IMR-90 (cell line): Measurements from ENCODE around the gene FXYD4. TPM values are rescaled to one million over a fixed set of nuclear protein-coding genes. Genes with fewer than 3 reads are reported as not detected.

Experiments
- ATAC-seq: fragments of 200-7000 bp; cut with Tn5 transposase; 2 replicates; pipeline ENCODE4 v1.9.1; 2020; ENCODE audit warnings: low read depth, mild to moderate bottlenecking, moderate library complexity
- BruUV-seq: library from RNA; stranded (reverse); fragments of 400-500 nt; replicated peaks from 2 replicates; lab custom pipeline; 2021; lab: Mats Ljungman, UMichigan
- CTCF ChIA-PET: fragments of 300-600 bp; formaldehyde crosslinking; extraction: SDS; loops from one replicate; lab custom pipeline; 2021; ENCODE audit warnings: antibody characterized with exemption; lab: Yijun Ruan, JAX
- POLR2A ChIA-PET: fragments of 300-600 bp; sonication (Branson Sonifier 250); formaldehyde crosslinking; loops from one replicate; lab custom pipeline; 2022; ENCODE audit warnings: antibody characterized with exemption; ENCODE audit not compliant: unreplicated experiment; lab: Charles Lee
- DNase-seq: peaks from one replicate; pipeline ENCODE4 v3.0.0; 2013
- H2AFZ ChIP-seq: replicated peaks from 2 replicates; pipeline ENCODE3; 2013; ENCODE audit warnings: low read length, mild to moderate bottlenecking; ENCODE audit not compliant: poor library complexity
- H2AK5ac ChIP-seq: 2 replicates; pipeline ENCODE4 v1.6.1; 2013; ENCODE audit warnings: low read depth, low read length, inconsistent platforms
- H2AK9ac ChIP-seq: replicated peaks from 2 replicates; pipeline ENCODE3; 2013; ENCODE audit warnings: mild to moderate bottlenecking, low read depth, low read length, moderate library complexity; ENCODE audit not compliant: poor library complexity
- H2BK120ac ChIP-seq: 2 replicates; pipeline ENCODE4 v1.6.1; 2013; ENCODE audit warnings: low read depth, low read length, inconsistent platforms
- H2BK15ac ChIP-seq: 3 replicates; pipeline ENCODE4 v1.6.1; 2013; ENCODE audit warnings: low read depth, low read length, inconsistent platforms
- H2BK20ac ChIP-seq: 2 replicates; pipeline ENCODE4 v1.6.1; 2013; ENCODE audit warnings: low read depth, mild to moderate bottlenecking, inconsistent platforms, low read length, moderate library complexity
- H2BK5ac ChIP-seq: 2 replicates; pipeline ENCODE4 v1.6.1; 2013; ENCODE audit warnings: mild to moderate bottlenecking, low read depth, low read length, inconsistent platforms; ENCODE audit not compliant: poor library complexity, severe bottlenecking
- H3K14ac ChIP-seq: replicated peaks from 2 replicates; pipeline ENCODE4 v1.6.1; 2013; ENCODE audit warnings: low read depth, low read length, inconsistent platforms
- H3K18ac ChIP-seq: 2 replicates; pipeline ENCODE4 v1.6.1; 2013; ENCODE audit warnings: low read depth, low read length, control low read depth
- H3K23ac ChIP-seq: 2 replicates; pipeline ENCODE4 v1.6.1; 2013; ENCODE audit warnings: low read depth, low read length, inconsistent platforms
- H3K27ac ChIP-seq: 2 replicates; pipeline ENCODE4 v1.5.1; 2013; ENCODE audit warnings: mild to moderate bottlenecking, control low read depth, low read length; ENCODE audit not compliant: insufficient read depth
- H3K27me3 ChIP-seq: 2 replicates; pipeline ENCODE4 v1.6.1; 2013; ENCODE audit warnings: low read length; ENCODE audit not compliant: control insufficient read depth, insufficient read depth
- H3K36me3 ChIP-seq: 2 replicates; pipeline ENCODE4 v1.6.1; 2013; ENCODE audit warnings: low read length, mixed read lengths; ENCODE audit not compliant: control insufficient read depth, insufficient read depth
- H3K4ac ChIP-seq: 2 replicates; pipeline ENCODE4 v1.6.1; 2013; ENCODE audit warnings: low read depth, low read length, inconsistent platforms
- H3K4me1 ChIP-seq: 2 replicates; pipeline ENCODE4 v1.6.1; 2013; ENCODE audit warnings: low read length, mixed read lengths; ENCODE audit not compliant: control insufficient read depth, insufficient read depth
- H3K4me2 ChIP-seq: 2 replicates; pipeline ENCODE4 v1.6.1; 2013; ENCODE audit warnings: low read depth, mild to moderate bottlenecking, control low read depth, low read length, moderate library complexity
- H3K4me3 ChIP-seq: 2 replicates; pipeline ENCODE4 v1.5.1; 2013; ENCODE audit warnings: low read depth, mild to moderate bottlenecking, control low read depth, low read length, moderate library complexity; ENCODE audit not compliant: insufficient read depth
- H3K56ac ChIP-seq: 2 replicates; pipeline ENCODE4 v1.6.1; 2013; ENCODE audit warnings: low read length, inconsistent platforms; ENCODE audit not compliant: insufficient read depth; ENCODE audit errors: extremely low read depth
- H3K79me1 ChIP-seq, 2 experiments: 2 replicates each; pipeline ENCODE4 v1.6.1; 2013; ENCODE audit warnings: low read length in 2 of 2, inconsistent platforms in 1 of 2, low read depth in 1 of 2
- H3K9ac ChIP-seq: 2 replicates; pipeline ENCODE4 v1.6.1; 2013; ENCODE audit warnings: low read depth, low read length, control low read depth
- H3K9me1 ChIP-seq: 2 replicates; pipeline ENCODE4 v1.6.1; 2013; ENCODE audit warnings: low read length, inconsistent platforms; ENCODE audit not compliant: insufficient read depth
- H3K9me3 ChIP-seq: 2 replicates; pipeline ENCODE4 v1.6.1; 2013; ENCODE audit warnings: low read length; ENCODE audit not compliant: control insufficient read depth, insufficient read depth
- H4K20me1 ChIP-seq: 2 replicates; pipeline ENCODE4 v1.6.1; 2013; ENCODE audit warnings: low read length, inconsistent platforms; ENCODE audit not compliant: insufficient read depth
- H4K5ac ChIP-seq: 2 replicates; pipeline ENCODE4 v1.6.1; 2013; ENCODE audit warnings: mild to moderate bottlenecking, low read depth, low read length, control low read depth
- H4K8ac ChIP-seq, 2 experiments: 2 replicates each; pipeline ENCODE4 v1.6.1; 2013; ENCODE audit warnings: low read depth in 2 of 2, low read length in 2 of 2, control low read depth in 1 of 2, inconsistent platforms in 1 of 2
- H4K91ac ChIP-seq: 2 replicates; pipeline ENCODE4 v1.6.1; 2013; ENCODE audit warnings: low read depth, low read length, inconsistent platforms; ENCODE audit not compliant: insufficient read depth
- BHLHE40 ChIP-seq: fragments of 150-350 bp; IDR thresholded peaks from 2 replicates; pipeline ENCODE4 v1.6.1; 2016; ENCODE audit warnings: mild to moderate bottlenecking, low read depth, low read length
- CEBPB ChIP-seq: IDR thresholded peaks from 2 replicates; pipeline ENCODE4 v1.6.1; 2012; ENCODE audit warnings: low read depth, low read length, improper control_type of control experiment
- CHD1 ChIP-seq: IDR thresholded peaks from 2 replicates; pipeline ENCODE4 v1.6.1; 2012; ENCODE audit warnings: low read depth, low read length, improper control_type of control experiment
- FOS ChIP-seq: fragments of 150-350 bp; IDR thresholded peaks from 2 replicates; pipeline ENCODE4 v1.6.1; 2016; ENCODE audit warnings: low read depth, low read length
- MAFK ChIP-seq: IDR thresholded peaks from 2 replicates; pipeline ENCODE4 v1.6.1; 2012; ENCODE audit warnings: low read depth, low read length, improper control_type of control experiment
- MAZ ChIP-seq: IDR thresholded peaks from 2 replicates; pipeline ENCODE4 v1.6.1; 2012; ENCODE audit warnings: low read depth, mild to moderate bottlenecking, low read length, improper control_type of control experiment, moderate library complexity, borderline replicate concordance
- MXI1 ChIP-seq: IDR thresholded peaks from 2 replicates; pipeline ENCODE4 v1.6.1; 2012; ENCODE audit warnings: low read depth, mild to moderate bottlenecking, low read length, moderate library complexity, borderline replicate concordance
- NFE2L2 ChIP-seq: fragments of 150-350 bp; IDR thresholded peaks from 2 replicates; pipeline ENCODE4 v1.6.1; 2016; ENCODE audit warnings: low read depth, mild to moderate bottlenecking, low read length
- POLR2A ChIP-seq: IDR thresholded peaks from 2 replicates; pipeline ENCODE4 v1.6.1; 2012; ENCODE audit warnings: mild to moderate bottlenecking, low read depth, low read length
- RAD21 ChIP-seq: IDR thresholded peaks from 2 replicates; pipeline ENCODE4 v1.6.1; 2012; ENCODE audit warnings: low read length, improper control_type of control experiment
- RCOR1 ChIP-seq: IDR thresholded peaks from 2 replicates; pipeline ENCODE4 v1.6.1; 2012; ENCODE audit warnings: mild to moderate bottlenecking, low read length, improper control_type of control experiment; ENCODE audit not compliant: insufficient replicate concordance
- RFX5 ChIP-seq: IDR thresholded peaks from 2 replicates; pipeline ENCODE4 v1.8.0; 2012; ENCODE audit warnings: low read depth, mild to moderate bottlenecking, low read length, moderate library complexity
- SMC3 ChIP-seq: fragments of 150-350 bp; IDR thresholded peaks from 2 replicates; pipeline ENCODE4 v1.6.1; 2016; ENCODE audit warnings: low read depth, mild to moderate bottlenecking, antibody characterized with exemption, low read length, moderate library complexity
- WGBS, 2 experiments: methylation state at CpG; one replicate each; pipeline versions ENCODE4 v1.1.5 to v1.1.7; 2013; ENCODE audit warnings: missing lambda C conversion rate in 2 of 2; ENCODE audit not compliant: insufficient read length in 1 of 2; ENCODE audit errors: extremely low coverage in 2 of 2; 5-methylcytosine and 5-hydroxymethylcytosine counted together
- dilution Hi-C: fragments of 300-500 bp; cut with HindIII; formaldehyde crosslinking; loops from one replicate; pipeline ENCODE4 v1.14.3; 2018; ENCODE audit warnings: low sequenced_read_pairs; ENCODE audit not compliant: unreplicated experiment
- in situ Hi-C: fragments of 300-500 bp; cut with MboI; formaldehyde crosslinking; loops from 3 replicates; pipeline ENCODE4 v1.14.3; 2019; ENCODE audit warnings: low sequenced_read_pairs, inconsistent platforms, mixed read lengths
- intact Hi-C: fragments of 100-400 bp; cut with micrococcal nuclease; formaldehyde crosslinking; loops from 2 replicates; pipeline ENCODE4 v1.10.0; 2022
- polyA plus RNA-seq, 3 experiments: library from polyadenylated mRNA; depleted of rRNA; stranded (reverse); fragments of >200 nt; gene quantifications; 2 replicates each; pipeline ENCODE4 v1.2.3, GENCODE V29; 2012; ENCODE audit warnings: low replicate concordance in 1 of 3
- total RNA-seq: library from RNA; depleted of rRNA; stranded (reverse); fragments of >200 nt; gene quantifications from 2 replicates; pipeline ENCODE4 v1.2.3, GENCODE V29; 2012
- TF ChIP-seq, protein P1 (sequence below): fragments of 150-350 bp; IDR thresholded peaks from 2 replicates; pipeline ENCODE4 v1.6.1; 2016; ENCODE audit warnings: low read depth, mild to moderate bottlenecking, low read length, moderate library complexity, borderline replicate concordance
- TF ChIP-seq, protein P2 (sequence below): conservative IDR thresholded peaks from 2 replicates; pipeline ENCODE4 v1.5.1; 2012; ENCODE audit warnings: mild to moderate bottlenecking, low read depth, low read length, improper control_type of control experiment
- TF ChIP-seq, protein P3 (sequence below): fragments of 150-350 bp; IDR thresholded peaks from 2 replicates; pipeline ENCODE4 v1.6.1; 2017; ENCODE audit warnings: mild to moderate bottlenecking, antibody characterized with exemption, low read length, low read depth

Gene FXYD4
- total and polyA plus RNA-seq, 2 of the 4 experiments (the other 2 are of a cell fraction), result not detected

DNA sequence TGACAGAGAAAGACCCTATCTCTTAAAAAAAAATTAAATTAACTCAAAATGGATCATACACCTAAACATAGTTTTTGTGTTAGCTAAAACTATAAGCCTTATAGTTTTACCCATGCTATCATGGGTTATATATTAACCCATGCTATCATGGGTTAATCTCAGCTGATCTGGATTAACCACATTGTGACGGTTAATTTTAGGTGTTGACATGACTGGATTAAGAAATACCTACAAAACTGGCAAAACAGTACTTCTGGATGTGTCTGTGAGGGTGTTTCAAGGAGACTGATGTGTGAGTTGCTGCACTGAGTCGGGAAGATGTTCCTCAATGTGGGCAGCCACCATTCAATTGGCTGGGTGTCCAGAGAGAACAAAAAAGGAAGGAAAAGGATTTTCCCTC is 44.3 kb upstream of the FXYD4 start:
- ATAC-seq, result no peak
- H4K8ac ChIP-seq, result no peak overlapping the region
- no TSS peak for BruUV-seq
- H2AK9ac ChIP-seq, result no peak overlapping the region
- no peak overlapping the region for H4K5ac ChIP-seq
- no peak overlapping the region for H3K4ac ChIP-seq
- POLR2A ChIA-PET, result no interaction called here
- H3K14ac ChIP-seq, result no peak overlapping the region
- H3K18ac ChIP-seq, result no peak overlapping the region
- no peaks in the 10 kb centered on the region for H3K4me1 ChIP-seq
- dilution Hi-C loops, result no loop called here
- no peak overlapping the region for H2BK15ac ChIP-seq
- H3K27me3 ChIP-seq, result peaks cover 13% of the 10 kb centered on the region
- H3K27ac ChIP-seq, result no peak overlapping the region
- no CpG with 5 or more reads among the region's 2 CpGs for WGBS, 2 experiments
- TF ChIP-seq POLR2A (no peak), MAFK (no peak), SMC3 (no peak), BHLHE40 (no peak), NFE2L2 (no peak), CEBPB (no peak), RCOR1 (no peak), MAZ (no peak), FOS (no peak), RFX5 (no peak), RAD21 (no peak), MXI1 (no peak), CHD1 (no peak)
- TF ChIP-seq, protein P1, sequence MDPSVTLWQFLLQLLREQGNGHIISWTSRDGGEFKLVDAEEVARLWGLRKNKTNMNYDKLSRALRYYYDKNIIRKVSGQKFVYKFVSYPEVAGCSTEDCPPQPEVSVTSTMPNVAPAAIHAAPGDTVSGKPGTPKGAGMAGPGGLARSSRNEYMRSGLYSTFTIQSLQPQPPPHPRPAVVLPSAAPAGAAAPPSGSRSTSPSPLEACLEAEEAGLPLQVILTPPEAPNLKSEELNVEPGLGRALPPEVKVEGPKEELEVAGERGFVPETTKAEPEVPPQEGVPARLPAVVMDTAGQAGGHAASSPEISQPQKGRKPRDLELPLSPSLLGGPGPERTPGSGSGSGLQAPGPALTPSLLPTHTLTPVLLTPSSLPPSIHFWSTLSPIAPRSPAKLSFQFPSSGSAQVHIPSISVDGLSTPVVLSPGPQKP, result no peak
- TF ChIP-seq, protein P2, sequence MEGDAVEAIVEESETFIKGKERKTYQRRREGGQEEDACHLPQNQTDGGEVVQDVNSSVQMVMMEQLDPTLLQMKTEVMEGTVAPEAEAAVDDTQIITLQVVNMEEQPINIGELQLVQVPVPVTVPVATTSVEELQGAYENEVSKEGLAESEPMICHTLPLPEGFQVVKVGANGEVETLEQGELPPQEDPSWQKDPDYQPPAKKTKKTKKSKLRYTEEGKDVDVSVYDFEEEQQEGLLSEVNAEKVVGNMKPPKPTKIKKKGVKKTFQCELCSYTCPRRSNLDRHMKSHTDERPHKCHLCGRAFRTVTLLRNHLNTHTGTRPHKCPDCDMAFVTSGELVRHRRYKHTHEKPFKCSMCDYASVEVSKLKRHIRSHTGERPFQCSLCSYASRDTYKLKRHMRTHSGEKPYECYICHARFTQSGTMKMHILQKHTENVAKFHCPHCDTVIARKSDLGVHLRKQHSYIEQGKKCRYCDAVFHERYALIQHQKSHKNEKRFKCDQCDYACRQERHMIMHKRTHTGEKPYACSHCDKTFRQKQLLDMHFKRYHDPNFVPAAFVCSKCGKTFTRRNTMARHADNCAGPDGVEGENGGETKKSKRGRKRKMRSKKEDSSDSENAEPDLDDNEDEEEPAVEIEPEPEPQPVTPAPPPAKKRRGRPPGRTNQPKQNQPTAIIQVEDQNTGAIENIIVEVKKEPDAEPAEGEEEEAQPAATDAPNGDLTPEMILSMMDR, result no peak
- TF ChIP-seq, protein P3, sequence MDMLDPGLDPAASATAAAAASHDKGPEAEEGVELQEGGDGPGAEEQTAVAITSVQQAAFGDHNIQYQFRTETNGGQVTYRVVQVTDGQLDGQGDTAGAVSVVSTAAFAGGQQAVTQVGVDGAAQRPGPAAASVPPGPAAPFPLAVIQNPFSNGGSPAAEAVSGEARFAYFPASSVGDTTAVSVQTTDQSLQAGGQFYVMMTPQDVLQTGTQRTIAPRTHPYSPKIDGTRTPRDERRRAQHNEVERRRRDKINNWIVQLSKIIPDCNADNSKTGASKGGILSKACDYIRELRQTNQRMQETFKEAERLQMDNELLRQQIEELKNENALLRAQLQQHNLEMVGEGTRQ, result no peak
- H2AFZ ChIP-seq, result no peak overlapping the region
- no peak for DNase-seq
- H3K9ac ChIP-seq, result no peak overlapping the region
- no peak overlapping the region for H2BK5ac ChIP-seq
- H3K56ac ChIP-seq, result no peak overlapping the region
- no peak overlapping the region for H2AK5ac ChIP-seq
- H3K9me3 ChIP-seq, result no peaks in the 10 kb centered on the region
- H3K4me2 ChIP-seq, result no peak overlapping the region
- no peak overlapping the region for H3K23ac ChIP-seq
- H3K4me3 ChIP-seq, result no peak overlapping the region
- H3K9me1 ChIP-seq, result no peaks in the 10 kb centered on the region
- H3K36me3 ChIP-seq, result no peaks in the 10 kb centered on the region
- no peak overlapping the region for H2BK120ac ChIP-seq
- no peaks in the 10 kb centered on the region for H3K79me1 ChIP-seq
- in situ Hi-C loops, result no loop called here
- intact Hi-C loops, result no loop called here
- H4K20me1 ChIP-seq, result no peaks in the 10 kb centered on the region
- no peak overlapping the region for H2BK20ac ChIP-seq
- H4K91ac ChIP-seq, result no peak overlapping the region
- CTCF ChIA-PET, result no interaction called here
